Measurements from ENCODE around the gene FRMD8.

FRMD8 gene

GRCh38 chr11:65425971-65426838 is 39.8 kb downstream of the FRMD8 start:
- DNase-seq, result no peak

- no peak for DNase-seq
These were observed 40.6 kb downstream of the FRMD8 start for GRCh38 chr11:65426839-65427690.

- no peak for DNase-seq
These were observed 41.5 kb downstream of the FRMD8 start for GRCh38 chr11:65427691-65428577.

- no peak for DNase-seq
These were observed 42.2 kb downstream of the FRMD8 start for GRCh38 chr11:65428578-65429067.

GRCh38 chr11:65429068-65429681 is 42.7 kb downstream of the FRMD8 start:
- no peak for DNase-seq

GRCh38 chr11:65429724-65430405 is 43.4 kb downstream of the FRMD8 start:
- no peak for DNase-seq

GRCh38 chr11:65430406-65431217 is 44.2 kb downstream of the FRMD8 start:
- no peak for DNase-seq

- DNase-seq, result no peak
These were observed 45.1 kb downstream of the FRMD8 start for GRCh38 chr11:65431451-65432099.

GRCh38 chr11:65432100-65432650 is 45.7 kb downstream of the FRMD8 start:
- no peak for DNase-seq

GRCh38 chr11:65432686-65433582 is 46.5 kb downstream of the FRMD8 start:
- DNase-seq, result no peak

GRCh38 chr11:65433657-65434056 is 47.2 kb downstream of the FRMD8 start:
- no peak for DNase-seq

GRCh38 chr11:65434057-65434666 is 47.7 kb downstream of the FRMD8 start:
- no peak for DNase-seq

- DNase-seq, result no peak
These were observed 48.4 kb downstream of the FRMD8 start for GRCh38 chr11:65434667-65435410.

- no peak for DNase-seq
These were observed 49.0 kb downstream of the FRMD8 start for GRCh38 chr11:65435411-65435931.

GRCh38 chr11:65435981-65436411 is 49.6 kb downstream of the FRMD8 start:
- DNase-seq, result no peak

GRCh38 chr11:65436412-65437032 is 50.1 kb downstream of the FRMD8 start:
- DNase-seq, result no peak
